OCI-LY3 (cell line): Measurements from ENCODE around the gene SYNRG.

Experiments used
- CTCF ChIP-seq: fragments of 200-600, 300-600 bp; sonication (generic); IDR thresholded peaks from 2 replicates; pipeline ENCODE4 v1.5.1; 2014; ENCODE audit warnings: antibody characterized with exemption, low read length, low read depth
- EZH2phosphoT487 ChIP-seq: fragments of 200-600 bp; shearing (Covaris generic); IDR thresholded peaks from 2 replicates; pipeline ENCODE4 v1.6.1; 2018; ENCODE audit warnings: antibody characterized with exemption, mixed run types, low read depth

DNA sequence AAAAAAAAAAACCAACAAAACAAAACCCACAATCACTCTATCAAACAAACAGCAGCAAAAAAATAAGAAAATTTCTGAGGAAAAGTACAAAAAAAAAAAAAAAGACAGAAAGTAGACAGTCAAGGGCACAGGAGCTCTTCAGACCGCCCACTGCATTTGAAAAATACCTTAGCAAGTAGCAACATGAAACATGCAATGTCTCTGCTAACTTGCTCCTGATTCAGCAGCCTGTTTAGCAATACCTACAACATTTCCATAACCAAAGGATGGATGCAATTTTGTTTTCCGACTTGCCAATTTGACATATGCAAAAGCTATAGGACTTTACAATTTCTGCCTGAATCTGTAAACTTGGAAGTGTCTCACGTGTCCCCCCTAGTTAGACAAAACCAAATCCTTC, 57.4 kb downstream of the SYNRG start:
- TF ChIP-seq CTCF: no peak
- TF ChIP-seq EZH2phosphoT487: no peak
